GM12878 (cell line): ENCODE measurements around the gene IL4I1. TPM values are rescaled to one million over a fixed set of nuclear protein-coding genes. Genes with fewer than 3 reads are reported as not detected.

ENCODE experiments used
- BRCA1 ChIP-seq: IDR thresholded peaks from 2 replicates; pipeline ENCODE4 v1.6.1; 2011; ENCODE audit warnings: low read depth, low read length, improper control_type of control experiment
- CREB1 ChIP-seq: IDR thresholded peaks from 2 replicates; pipeline ENCODE4 v1.6.1; 2012; ENCODE audit warnings: low read depth, mild to moderate bottlenecking, inconsistent platforms
- EGR1 ChIP-seq, 2 experiments: IDR thresholded peaks; 1 replicate in 1 of 2; 2 replicates in 1 of 2; pipeline ENCODE4 v1.6.1; 2011 to 2012; ENCODE audit warnings: low read depth in 2 of 2, low read length in 2 of 2, borderline replicate concordance in 1 of 2, mild to moderate bottlenecking in 1 of 2, moderate library complexity in 1 of 2
- MTA3 ChIP-seq: IDR thresholded peaks from 2 replicates; pipeline ENCODE4 v1.6.1; 2012; ENCODE audit warnings: low read length, inconsistent platforms, borderline replicate concordance
- YBX1 ChIP-seq: fragments of 450-650 bp; IDR thresholded peaks from 2 replicates; pipeline ENCODE4 v1.6.1; 2016; ENCODE audit warnings: antibody characterized with exemption
- ZSCAN29 ChIP-seq: fragments of 450-650 bp; IDR thresholded peaks from 2 replicates; pipeline ENCODE4 v1.6.1; 2017; ENCODE audit warnings: mild to moderate bottlenecking, moderate library complexity
- polyA plus RNA-seq, 11 experiments: library from polyadenylated mRNA; depleted of rRNA in 4 of 11; unstranded in 6 of 11; stranded (reverse) in 5 of 11; fragments of >200 nt; fragmentation: Nextera tagmentation in 4 of 11; fragmentation: Illumina TruSeq in 1 of 11; extraction: Ambion mirVana in 4 of 11; extraction: Trizol in 1 of 11; gene quantifications; 1 replicate in 1 of 11; 2 replicates in 10 of 11; pipeline versions ENCODE4 v1.2.1 to v1.2.3, GENCODE V29; 2011 to 2016; ENCODE audit warnings: inconsistent platforms in 2 of 11, missing spikeins in 2 of 11, low read depth in 1 of 11
- total RNA-seq, 4 experiments: library from RNA; depleted of rRNA in 3 of 4; stranded (reverse); fragments of >200 nt in 3 of 4; fragmentation: Illumina TruSeq in 1 of 4; extraction: Trizol in 1 of 4; gene quantifications; 2 replicates each; pipeline versions ENCODE4 v1.2.1 to v1.2.3, GENCODE V29; 2013 to 2021
- TF ChIP-seq, protein P1 (sequence below): fragments of 450-650 bp; IDR thresholded peaks from 2 replicates; pipeline ENCODE4 v1.6.1; 2018; ENCODE audit warnings: borderline replicate concordance, mild to moderate bottlenecking; ENCODE audit not compliant: partially characterized antibody
- TF ChIP-seq, protein P2 (sequence below): fragments of 450-650 bp; formaldehyde crosslinking; IDR thresholded peaks from 2 replicates; pipeline ENCODE4 v1.4.0; 2022; ENCODE audit warnings: mild to moderate bottlenecking, moderate library complexity

The IL4I1 gene
- total and polyA plus RNA-seq, 10 of the 15 experiments (the other 5 are each of a cell fraction or from before 2014, with no cell fraction given): 0.62 to 83.8 (median 42.8) TPM

DNA sequence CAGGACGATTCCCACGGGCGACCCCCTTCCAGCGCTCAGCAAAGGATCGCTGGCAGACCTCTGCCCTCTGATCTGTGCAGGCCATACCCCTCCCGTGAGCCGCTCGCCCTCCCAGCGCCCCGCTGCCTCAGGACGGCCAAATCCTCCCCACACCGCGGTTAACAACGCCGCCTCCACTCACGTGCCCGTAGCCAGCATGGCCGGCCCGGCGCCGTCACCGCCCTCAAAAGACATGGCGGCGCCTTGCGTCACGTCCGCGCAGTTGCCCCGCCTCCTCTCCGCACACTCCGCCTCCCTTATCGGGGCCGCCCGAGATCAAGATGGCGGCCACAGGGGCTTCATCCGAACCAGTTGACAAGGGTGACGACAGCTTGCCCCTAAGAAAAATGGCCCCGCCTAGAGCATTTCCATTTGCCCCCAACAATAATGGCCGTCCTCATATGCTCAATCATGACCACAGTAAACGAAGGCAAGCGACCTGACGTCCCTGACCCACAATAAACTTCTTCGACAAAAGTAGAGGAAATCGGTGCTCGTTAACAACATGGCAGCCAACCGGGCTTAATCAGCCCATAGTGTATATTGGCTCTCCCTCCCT is 20.2 kb downstream of the IL4I1 start (continued):
- TF ChIP-seq, protein P1, sequence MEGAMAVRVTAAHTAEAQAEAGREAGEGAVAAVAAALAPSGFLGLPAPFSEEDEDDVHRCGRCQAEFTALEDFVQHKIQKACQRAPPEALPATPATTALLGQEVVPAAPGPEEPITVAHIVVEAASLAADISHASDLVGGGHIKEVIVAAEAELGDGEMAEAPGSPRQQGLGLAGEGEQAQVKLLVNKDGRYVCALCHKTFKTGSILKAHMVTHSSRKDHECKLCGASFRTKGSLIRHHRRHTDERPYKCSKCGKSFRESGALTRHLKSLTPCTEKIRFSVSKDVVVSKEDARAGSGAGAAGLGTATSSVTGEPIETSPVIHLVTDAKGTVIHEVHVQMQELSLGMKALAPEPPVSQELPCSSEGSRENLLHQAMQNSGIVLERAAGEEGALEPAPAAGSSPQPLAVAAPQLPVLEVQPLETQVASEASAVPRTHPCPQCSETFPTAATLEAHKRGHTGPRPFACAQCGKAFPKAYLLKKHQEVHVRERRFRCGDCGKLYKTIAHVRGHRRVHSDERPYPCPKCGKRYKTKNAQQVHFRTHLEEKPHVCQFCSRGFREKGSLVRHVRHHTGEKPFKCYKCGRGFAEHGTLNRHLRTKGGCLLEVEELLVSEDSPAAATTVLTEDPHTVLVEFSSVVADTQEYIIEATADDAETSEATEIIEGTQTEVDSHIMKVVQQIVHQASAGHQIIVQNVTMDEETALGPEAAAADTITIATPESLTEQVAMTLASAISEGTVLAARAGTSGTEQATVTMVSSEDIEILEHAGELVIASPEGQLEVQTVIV: no peak
- TF ChIP-seq BRCA1 (no peak), YBX1 (no peak), MTA3 (no peak), EGR1 (IDR thresholded peaks at IDR 0.05; ENCODE audit: borderline replicate concordance in 1 of 2, low read depth in 2 of 2, low read length in 2 of 2) (no peak), CREB1 (peak; percentile 97), ZSCAN29 (no peak)
- TF ChIP-seq, protein P2, sequence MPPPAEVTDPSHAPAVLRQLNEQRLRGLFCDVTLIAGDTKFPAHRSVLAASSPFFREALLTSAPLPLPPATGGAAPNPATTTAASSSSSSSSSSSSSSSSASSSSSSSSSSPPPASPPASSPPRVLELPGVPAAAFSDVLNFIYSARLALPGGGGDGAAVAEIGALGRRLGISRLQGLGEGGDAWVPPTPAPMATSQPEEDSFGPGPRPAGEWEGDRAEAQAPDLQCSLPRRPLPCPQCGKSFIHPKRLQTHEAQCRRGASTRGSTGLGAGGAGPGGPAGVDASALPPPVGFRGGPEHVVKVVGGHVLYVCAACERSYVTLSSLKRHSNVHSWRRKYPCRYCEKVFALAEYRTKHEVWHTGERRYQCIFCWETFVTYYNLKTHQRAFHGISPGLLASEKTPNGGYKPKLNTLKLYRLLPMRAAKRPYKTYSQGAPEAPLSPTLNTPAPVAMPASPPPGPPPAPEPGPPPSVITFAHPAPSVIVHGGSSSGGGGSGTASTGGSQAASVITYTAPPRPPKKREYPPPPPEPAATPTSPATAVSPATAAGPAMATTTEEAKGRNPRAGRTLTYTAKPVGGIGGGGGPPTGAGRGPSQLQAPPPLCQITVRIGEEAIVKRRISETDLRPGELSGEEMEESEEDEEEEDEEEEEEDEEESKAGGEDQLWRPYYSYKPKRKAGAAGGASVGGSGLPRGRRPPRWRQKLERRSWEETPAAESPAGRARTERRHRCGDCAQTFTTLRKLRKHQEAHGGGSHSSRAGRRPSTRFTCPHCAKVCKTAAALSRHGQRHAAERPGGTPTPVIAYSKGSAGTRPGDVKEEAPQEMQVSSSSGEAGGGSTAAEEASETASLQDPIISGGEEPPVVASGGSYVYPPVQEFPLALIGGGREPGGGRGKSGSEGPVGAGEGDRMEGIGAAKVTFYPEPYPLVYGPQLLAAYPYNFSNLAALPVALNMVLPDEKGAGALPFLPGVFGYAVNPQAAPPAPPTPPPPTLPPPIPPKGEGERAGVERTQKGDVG (CRISPR knock-in tag): no peak
- TF ChIP-seq, all 136 proteins: peak for 43
